IMR-90 (cell line): ENCODE results near the gene CD5L.

ENCODE experiments used
- BHLHE40 ChIP-seq: fragments of 150-350 bp; IDR thresholded peaks from 2 replicates; pipeline ENCODE4 v1.6.1; 2016; ENCODE audit warnings: mild to moderate bottlenecking, low read depth, low read length
- CEBPB ChIP-seq: IDR thresholded peaks from 2 replicates; pipeline ENCODE4 v1.6.1; 2012; ENCODE audit warnings: low read depth, low read length, improper control_type of control experiment
- MXI1 ChIP-seq: IDR thresholded peaks from 2 replicates; pipeline ENCODE4 v1.6.1; 2012; ENCODE audit warnings: low read depth, mild to moderate bottlenecking, low read length, moderate library complexity, borderline replicate concordance
- POLR2A ChIP-seq: IDR thresholded peaks from 2 replicates; pipeline ENCODE4 v1.6.1; 2012; ENCODE audit warnings: mild to moderate bottlenecking, low read depth, low read length
- RFX5 ChIP-seq: IDR thresholded peaks from 2 replicates; pipeline ENCODE4 v1.8.0; 2012; ENCODE audit warnings: low read depth, mild to moderate bottlenecking, low read length, moderate library complexity
- TF ChIP-seq, protein P1 (sequence below): conservative IDR thresholded peaks from 2 replicates; pipeline ENCODE4 v1.5.1; 2012; ENCODE audit warnings: mild to moderate bottlenecking, low read depth, low read length, improper control_type of control experiment
- TF ChIP-seq, protein P2 (sequence below): fragments of 150-350 bp; IDR thresholded peaks from 2 replicates; pipeline ENCODE4 v1.6.1; 2016; ENCODE audit warnings: low read depth, mild to moderate bottlenecking, low read length, moderate library complexity, borderline replicate concordance

GRCh38 chr1:157806431-157807149 is 35.0 kb downstream of the CD5L start:
- TF ChIP-seq CEBPB (no peak), MXI1 (no peak), BHLHE40 (no peak), RFX5 (no peak), POLR2A (no peak)
- TF ChIP-seq, protein P1, sequence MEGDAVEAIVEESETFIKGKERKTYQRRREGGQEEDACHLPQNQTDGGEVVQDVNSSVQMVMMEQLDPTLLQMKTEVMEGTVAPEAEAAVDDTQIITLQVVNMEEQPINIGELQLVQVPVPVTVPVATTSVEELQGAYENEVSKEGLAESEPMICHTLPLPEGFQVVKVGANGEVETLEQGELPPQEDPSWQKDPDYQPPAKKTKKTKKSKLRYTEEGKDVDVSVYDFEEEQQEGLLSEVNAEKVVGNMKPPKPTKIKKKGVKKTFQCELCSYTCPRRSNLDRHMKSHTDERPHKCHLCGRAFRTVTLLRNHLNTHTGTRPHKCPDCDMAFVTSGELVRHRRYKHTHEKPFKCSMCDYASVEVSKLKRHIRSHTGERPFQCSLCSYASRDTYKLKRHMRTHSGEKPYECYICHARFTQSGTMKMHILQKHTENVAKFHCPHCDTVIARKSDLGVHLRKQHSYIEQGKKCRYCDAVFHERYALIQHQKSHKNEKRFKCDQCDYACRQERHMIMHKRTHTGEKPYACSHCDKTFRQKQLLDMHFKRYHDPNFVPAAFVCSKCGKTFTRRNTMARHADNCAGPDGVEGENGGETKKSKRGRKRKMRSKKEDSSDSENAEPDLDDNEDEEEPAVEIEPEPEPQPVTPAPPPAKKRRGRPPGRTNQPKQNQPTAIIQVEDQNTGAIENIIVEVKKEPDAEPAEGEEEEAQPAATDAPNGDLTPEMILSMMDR = no peak
- TF ChIP-seq, protein P2, sequence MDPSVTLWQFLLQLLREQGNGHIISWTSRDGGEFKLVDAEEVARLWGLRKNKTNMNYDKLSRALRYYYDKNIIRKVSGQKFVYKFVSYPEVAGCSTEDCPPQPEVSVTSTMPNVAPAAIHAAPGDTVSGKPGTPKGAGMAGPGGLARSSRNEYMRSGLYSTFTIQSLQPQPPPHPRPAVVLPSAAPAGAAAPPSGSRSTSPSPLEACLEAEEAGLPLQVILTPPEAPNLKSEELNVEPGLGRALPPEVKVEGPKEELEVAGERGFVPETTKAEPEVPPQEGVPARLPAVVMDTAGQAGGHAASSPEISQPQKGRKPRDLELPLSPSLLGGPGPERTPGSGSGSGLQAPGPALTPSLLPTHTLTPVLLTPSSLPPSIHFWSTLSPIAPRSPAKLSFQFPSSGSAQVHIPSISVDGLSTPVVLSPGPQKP = no peak
